ENCODE results near the gene SUGCT. TPM values are rescaled to one million over a fixed set of nuclear protein-coding genes. Genes with fewer than 3 reads are reported as not detected.

Gene SUGCT
- total RNA-seq, 2 experiments from 2014 or later = not detected

- POLR2A ChIA-PET = no interaction called here
- no peaks in the 10 kb centered on the region for H3K9me3 ChIP-seq (ENCODE audit: low read length)
- no peak for TF ChIP-seq EZH2phosphoT487 (IDR thresholded peaks at IDR 0.05; ENCODE audit: borderline replicate concordance, low read depth, low read length)
- no peak for TF ChIP-seq CTCF (conservative IDR thresholded peaks at IDR 0.05; ENCODE audit: low read length)
These were observed 154.0 kb downstream of the SUGCT start for GRCh38 chr7:40288827-40289226.

GRCh38 chr7:40297741-40298311 is 163.0 kb downstream of the SUGCT start:
- ChIA-PET POLR2A (no interaction called here), CTCF (ENCODE audit: unreplicated experiment) (no interaction called here)
- no TSS peak for BruUV-seq (replicated peaks)
- Histone ChIP-seq H3K4me3 (ENCODE audit: low read depth, low read length, poor library complexity, severe bottlenecking) (no peak overlapping the region), H3K4me1 (ENCODE audit: insufficient read depth, low read length, poor library complexity, severe bottlenecking) (no peaks in the 10 kb centered on the region), H3K79me2 (ENCODE audit: insufficient read depth, low read depth, low read length) (no peaks in the 10 kb centered on the region), H4K20me1 (ENCODE audit: insufficient read depth, low read length) (no peaks in the 10 kb centered on the region), H3K9me3 (ENCODE audit: low read length) (no peaks in the 10 kb centered on the region), H3K4me2 (ENCODE audit: low read length) (no peak overlapping the region), H3K27ac (ENCODE audit: low read depth, low read length, poor library complexity, severe bottlenecking) (no peak overlapping the region), H2AFZ (ENCODE audit: low read length) (no peak overlapping the region), H3K9me2 (ENCODE audit: insufficient read depth, low read length) (no peaks in the 10 kb centered on the region), H3K36me3 (ENCODE audit: insufficient read depth, low read length) (no peaks in the 10 kb centered on the region)
- DNase-seq (ENCODE audit: low spot score) = no peak
- intact Hi-C loops (cut with micrococcal nuclease; ENCODE audit: unreplicated experiment) = no loop called here
- TF ChIP-seq CTCF (conservative IDR thresholded peaks at IDR 0.05; ENCODE audit: low read length) (no peak), EZH2phosphoT487 (IDR thresholded peaks at IDR 0.05; ENCODE audit: borderline replicate concordance, low read depth, low read length) (no peak)

More at GRCh38 chr7:40288827-40289226, 154.0 kb downstream of the SUGCT start:
- no peak overlapping the region for H2AFZ ChIP-seq (ENCODE audit: low read length)
- no peak overlapping the region for H3K4me3 ChIP-seq (ENCODE audit: low read depth, low read length, poor library complexity, severe bottlenecking)
- no peaks in the 10 kb centered on the region for H3K79me2 ChIP-seq (ENCODE audit: insufficient read depth, low read depth, low read length)
- H3K36me3 ChIP-seq (ENCODE audit: insufficient read depth, low read length) = no peaks in the 10 kb centered on the region
- H3K9me2 ChIP-seq (ENCODE audit: insufficient read depth, low read length) = no peaks in the 10 kb centered on the region
- intact Hi-C loops (cut with micrococcal nuclease; ENCODE audit: unreplicated experiment) = no loop called here
- no peaks in the 10 kb centered on the region for H4K20me1 ChIP-seq (ENCODE audit: insufficient read depth, low read length)
- no peak overlapping the region for H3K27ac ChIP-seq (ENCODE audit: low read depth, low read length, poor library complexity, severe bottlenecking)
- H3K4me2 ChIP-seq (ENCODE audit: low read length) = no peak overlapping the region
- no peak for DNase-seq (ENCODE audit: low spot score)
- no TSS peak for BruUV-seq (replicated peaks)
- no peaks in the 10 kb centered on the region for H3K4me1 ChIP-seq (ENCODE audit: insufficient read depth, low read length, poor library complexity, severe bottlenecking)
- CTCF ChIA-PET (ENCODE audit: unreplicated experiment) = no interaction called here

GRCh38 chr7:40298421-40298820 is 163.6 kb downstream of the SUGCT start:
- CTCF ChIA-PET (ENCODE audit: unreplicated experiment) = no interaction called here
- H3K36me3 ChIP-seq (ENCODE audit: insufficient read depth, low read length) = no peaks in the 10 kb centered on the region
- H3K27ac ChIP-seq (ENCODE audit: low read depth, low read length, poor library complexity, severe bottlenecking) = no peak overlapping the region
- no peak for DNase-seq (ENCODE audit: low spot score)
- intact Hi-C loops (cut with micrococcal nuclease; ENCODE audit: unreplicated experiment) = no loop called here
- no peak for TF ChIP-seq EZH2phosphoT487 (IDR thresholded peaks at IDR 0.05; ENCODE audit: borderline replicate concordance, low read depth, low read length)
- TF ChIP-seq CTCF (conservative IDR thresholded peaks at IDR 0.05; ENCODE audit: low read length) = no peak
- no peak overlapping the region for H2AFZ ChIP-seq (ENCODE audit: low read length)
- no peaks in the 10 kb centered on the region for H3K9me2 ChIP-seq (ENCODE audit: insufficient read depth, low read length)
- no peak overlapping the region for H3K4me3 ChIP-seq (ENCODE audit: low read depth, low read length, poor library complexity, severe bottlenecking)
- H3K79me2 ChIP-seq (ENCODE audit: insufficient read depth, low read depth, low read length) = no peaks in the 10 kb centered on the region
- no TSS peak for BruUV-seq (replicated peaks)
- H3K9me3 ChIP-seq (ENCODE audit: low read length) = no peaks in the 10 kb centered on the region
- no peak overlapping the region for H3K4me2 ChIP-seq (ENCODE audit: low read length)
- H4K20me1 ChIP-seq (ENCODE audit: insufficient read depth, low read length) = no peaks in the 10 kb centered on the region
- POLR2A ChIA-PET = no interaction called here
- no peaks in the 10 kb centered on the region for H3K4me1 ChIP-seq (ENCODE audit: insufficient read depth, low read length, poor library complexity, severe bottlenecking)

Measured in OCI-LY7 (cell line).